ENCODE data around the gene PPP1R37. TPM values are rescaled to one million over a fixed set of nuclear protein-coding genes. Genes with fewer than 3 reads are reported as not detected.

The PPP1R37 gene
- total RNA-seq (10 to 100 TPM in 1 of 2 donors, 1 to 10 TPM in 1; 9.8 to 10.4 TPM), polyA plus RNA-seq (1 to 10 TPM; 1.8 to 8.7 TPM)

DNA sequence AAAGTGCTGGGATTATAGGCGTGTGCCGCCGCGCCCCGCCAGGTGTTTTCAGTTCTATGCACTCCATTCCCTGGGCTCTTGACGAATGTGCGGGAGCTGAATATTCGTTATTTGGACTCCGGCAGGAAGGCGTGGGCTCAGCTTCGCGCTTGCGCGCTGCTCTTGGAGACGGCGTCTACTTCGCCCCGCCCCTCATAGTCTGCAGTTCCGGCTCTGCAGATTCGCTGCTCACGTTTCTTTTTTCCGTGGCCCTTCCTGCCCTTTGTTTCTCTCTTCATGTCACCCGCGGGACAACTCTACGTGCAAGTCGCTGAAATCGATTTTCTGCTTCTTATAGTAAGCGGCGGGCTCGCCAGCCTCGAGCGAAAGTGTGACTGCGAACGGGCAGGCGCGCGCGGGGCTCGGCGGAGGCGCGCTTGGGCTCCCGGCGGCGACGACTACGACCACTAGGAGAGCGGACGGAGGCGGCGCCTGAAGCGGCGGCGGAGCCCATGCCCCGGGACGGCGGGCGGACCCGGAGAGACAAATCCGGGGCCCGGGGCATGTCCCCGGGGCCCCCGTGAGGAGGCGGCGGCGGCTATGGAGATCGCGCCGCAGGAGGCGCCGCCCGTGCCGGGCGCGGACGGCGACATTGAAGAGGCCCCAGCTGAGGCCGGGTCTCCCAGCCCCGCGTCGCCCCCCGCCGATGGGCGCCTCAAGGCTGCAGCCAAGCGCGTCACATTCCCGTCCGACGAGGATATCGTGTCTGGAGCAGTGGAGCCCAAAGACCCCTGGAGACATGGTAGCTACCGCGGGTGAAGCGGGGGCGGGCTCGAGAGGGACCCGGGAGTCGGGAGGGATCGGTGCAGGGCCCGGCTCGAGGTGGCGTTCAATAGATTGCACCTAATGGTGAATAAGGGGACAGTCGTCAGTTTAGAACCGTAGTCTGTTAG is at the start of gene PPP1R37:
Gene PPP1R37, plus strand, starts transcription at position 433 of the 932 bp plus-strand sequence. Its CDS starts 147 bp downstream, at position 580.
- peak; percentile 92 for DNase-seq (ENCODE audit: low spot score)
- Histone ChIP-seq H3K9ac (ENCODE audit: low read depth in 1 of 2, low read length in 2 of 2) (peak within 1 kb of the TSS; percentile 61 to 77), H3K36me3 (ENCODE audit: control insufficient read depth in 4 of 4, insufficient read depth in 3 of 4, low read depth in 1 of 4, low read length in 3 of 4) (peaks cover 0 to 8% (median 4%) of the 10 kb centered on the region in 4 donors), H3K4me3 (ENCODE audit: low read depth in 1 of 3, low read length in 3 of 3) (peak within 1 kb of the TSS; percentile 81 to 98 (median 89)), H3K4me1 (ENCODE audit: control insufficient read depth in 4 of 4, insufficient read depth in 4 of 4, low read length in 3 of 4) (peaks cover 8 to 66% (median 43%) of the 10 kb centered on the region in 4 donors), H3K9me3 (ENCODE audit: control insufficient read depth in 4 of 4, low read length in 3 of 4) (no peaks in the 10 kb centered on the region), H3K27ac (ENCODE audit: low read depth in 1 of 2, low read length in 2 of 2) (peak within 1 kb of the TSS; percentile 91), H3K27me3 (ENCODE audit: control insufficient read depth in 4 of 4, insufficient read depth in 4 of 4, low read length in 3 of 4) (no peaks in the 10 kb centered on the region)
- under 1% methylated on average over 103 of the region's 103 CpGs for WGBS
- no peak for TF ChIP-seq FOXA2 (IDR thresholded peaks at IDR 0.05)
- TF ChIP-seq RXRA (IDR thresholded peaks at IDR 0.05), result peak; percentile 13 to 28
- TF ChIP-seq SP1 (IDR thresholded peaks at IDR 0.05), result peak; percentile 57
- no peak for TF ChIP-seq ATF3 (IDR thresholded peaks at IDR 0.05)
- no peak for TF ChIP-seq ZBTB33 (IDR thresholded peaks at IDR 0.05)
- no peak for TF ChIP-seq HNF4G (IDR thresholded peaks at IDR 0.05)
- TF ChIP-seq CTCF (IDR thresholded peaks at IDR 0.05; ENCODE audit: low read depth, low read length, missing input control), result peak; percentile 22
- peak in 1 of 2 donors; percentile 78 for TF ChIP-seq GABPA (IDR thresholded peaks at IDR 0.05 in 1 of 2, conservative IDR thresholded peaks at IDR 0.05 in 1 of 2)
- TF ChIP-seq JUND (IDR thresholded peaks at IDR 0.05), result no peak
- TF ChIP-seq YY1 (IDR thresholded peaks at IDR 0.05), result peak; percentile 79
- TF ChIP-seq EGR1 (IDR thresholded peaks at IDR 0.05; ENCODE audit: low read depth in 2 of 2), result peak in 1 of 2 donors; percentile 38
- TF ChIP-seq REST (IDR thresholded peaks at IDR 0.05), result peak; percentile 24
- no peak for TF ChIP-seq NR2F2 (IDR thresholded peaks at IDR 0.05)
- peak; percentile 41 to 53 for TF ChIP-seq HNF4A (conservative IDR thresholded peaks at IDR 0.05)
- TF ChIP-seq RAD21 (IDR thresholded peaks at IDR 0.05), result peak; percentile 5 to 37
